Pancreas (tissue), 10 donors: Measurements from ENCODE around the gene TSPAN13. TPM values are rescaled to one million over a fixed set of nuclear protein-coding genes. Genes with fewer than 3 reads are reported as not detected.

Source experiments
- ATAC-seq, 4 donors: fragments of 200-7000 bp; cut with Tn5 transposase; one replicate each; pipeline versions ENCODE4 v1.8.0 to v1.9.1; 2020; ENCODE audit warnings: mild to moderate bottlenecking in 4 of 4, moderate library complexity in 4 of 4
- DNase-seq, 6 donors: peaks; one replicate each; pipeline ENCODE4 v3.0.0-alpha.2; 2020
- FAIRE-seq: peaks from 2 replicates; lab custom pipeline; 2012; peaks lifted over from hg19 to GRCh38; lab: Jason Lieb, UNC
- H3K27ac ChIP-seq, 4 donors: fragments of 200-600 bp; sonication (generic); 1 replicate in 3 of 4; 2 replicates in 1 of 4; pipeline versions ENCODE4 v1.5.0 to v1.8.0; 2020
- H3K27me3 ChIP-seq, 4 donors: fragments of 200-600 bp; one replicate each; pipeline ENCODE4 v1.8.0; 2021
- H3K36me3 ChIP-seq, 3 donors: fragments of 200-600 bp; sonication (generic) in 1 of 3; one replicate each; pipeline versions ENCODE4 v1.5.0 to v1.8.0; 2020 to 2021
- H3K4me1 ChIP-seq, 3 donors: fragments of 200-600 bp; one replicate each; pipeline ENCODE4 v1.8.0; 2021
- H3K4me3 ChIP-seq, 4 donors: fragments of 200-600 bp; sonication (generic) in 2 of 4; one replicate each; pipeline versions ENCODE4 v1.5.0 to v1.8.0; 2020 to 2021
- H3K9me3 ChIP-seq, 4 donors: fragments of 200-600 bp; one replicate each; pipeline ENCODE4 v1.8.0; 2021
- CTCF ChIP-seq, 4 donors: fragments of 200-600 bp; sonication (generic) in 3 of 4; IDR thresholded peaks; one replicate each; pipeline versions ENCODE4 v1.5.0 to v1.8.0; 2021; ENCODE audit warnings: antibody characterized with exemption in 4 of 4
- WGBS, 2 donors: extraction: QIAGEN DNeasy Blood & Tissue Kit; methylation state at CpG; one replicate each; pipeline ENCODE4 v1.1.7; 2013; 5-methylcytosine and 5-hydroxymethylcytosine counted together
- intact Hi-C, 3 donors: fragments of 100-400 bp; cut with DNase I; formaldehyde crosslinking; loops; one replicate each; pipeline versions ENCODE4 v1.11.1 to v1.14.2; 2022
- polyA plus RNA-seq, 2 donors: library from polyadenylated mRNA; stranded (reverse); fragments of 200-250 nt; gene quantifications; one replicate each; pipeline ENCODE4 v1.2.3, GENCODE V29; 2013
- total RNA-seq, 6 donors: library from RNA; stranded (reverse); fragmentation: NEBNext Ultra II Directional in 4 of 6; extraction: Animal tissue kit (Norgen Biotek cat#: 25700) in 4 of 6; gene quantifications; one replicate each; pipeline versions ENCODE4 v1.2.1 to v1.2.4, GENCODE V29; 2021 to 2023
- donor health status: healthy with polysubstance abuse.
- donor health status: DM: no; HTN: no; CAD: no; lungs with moderate emphysema.
- donor health status: DM: no; HTN: no; CAD: no.
- donor health status: control.
- donor health status: control.
- donor health status: Bipolar disorder and iron deficiency.
- donor health status: DM: yes; HTN: yes; CAD: no.
- donor health status: DM: no; HTN: no; CAD: no.
- donor health status: DM: no; HTN: no; CAD: no.
- donor health status: DM: yes; HTN: yes; CAD: no.

TSPAN13 gene
- total and polyA plus RNA-seq, 8 donors = 30.7 to 64.9 (median 53.0) TPM

GRCh38 chr7:16724344-16724743 is 29.2 kb upstream of the TSPAN13 start:
- Histone ChIP-seq H3K27me3 (no peaks in the 10 kb centered on the region), H3K27ac (no peak overlapping the region), H3K9me3 (no peaks in the 10 kb centered on the region), H3K4me1 (peaks cover 0 to 6% (median 5%) of the 10 kb centered on the region in 3 donors), H3K36me3 (no peaks in the 10 kb centered on the region), H3K4me3 (no peak overlapping the region)
- no peak for ATAC-seq
- intact Hi-C loops = no loop called here
- no peak for DNase-seq
- WGBS, 2 donors = 42 to 47% methylated on average over 1 of the region's 1 CpG
- no peak for FAIRE-seq
- TF ChIP-seq CTCF (IDR thresholded peaks at IDR 0.05) = no peak

- no peak for TF ChIP-seq CTCF (IDR thresholded peaks at IDR 0.05)
- Histone ChIP-seq H3K27ac (no peak overlapping the region), H3K4me1 (peaks cover 0 to 6% (median 5%) of the 10 kb centered on the region in 3 donors), H3K9me3 (no peaks in the 10 kb centered on the region), H3K4me3 (no peak overlapping the region), H3K36me3 (no peaks in the 10 kb centered on the region), H3K27me3 (no peaks in the 10 kb centered on the region)
- ATAC-seq = no peak
- WGBS, 2 donors = 27 to 29% methylated on average over 2 of the region's 2 CpGs
- DNase-seq = no peak
- FAIRE-seq = no peak
- intact Hi-C loops = no loop called here
Observed at GRCh38 chr7:16726189-16726588, 27.4 kb upstream of the TSPAN13 start.

GRCh38 chr7:16727736-16728135 is 25.8 kb upstream of the TSPAN13 start:
- TF ChIP-seq CTCF (IDR thresholded peaks at IDR 0.05) = no peak
- intact Hi-C loops = no loop called here

GRCh38 chr7:16728811-16729210 is 24.7 kb upstream of the TSPAN13 start:
- Histone ChIP-seq H3K4me1 (peaks cover 0 to 6% (median 5%) of the 10 kb centered on the region in 3 donors), H3K4me3 (no peak overlapping the region), H3K9me3 (no peaks in the 10 kb centered on the region), H3K27me3 (no peaks in the 10 kb centered on the region), H3K27ac (no peak overlapping the region), H3K36me3 (no peaks in the 10 kb centered on the region)
- WGBS, 2 donors = 90 to 92% methylated on average over 10 of the region's 10 CpGs
- DNase-seq (no peak), ATAC-seq (no peak), FAIRE-seq (no peak)
- intact Hi-C loops = no loop called here
- TF ChIP-seq CTCF (IDR thresholded peaks at IDR 0.05) = no peak

More at GRCh38 chr7:16727736-16728135, 25.8 kb upstream of the TSPAN13 start:
- H3K36me3 ChIP-seq = no peaks in the 10 kb centered on the region
- 84 to 89% methylated on average over 4 of the region's 4 CpGs for WGBS, 2 donors
- no peak for ATAC-seq
- no peak for FAIRE-seq
- H3K4me1 ChIP-seq = peaks cover 0 to 6% (median 5%) of the 10 kb centered on the region in 3 donors
- H3K4me3 ChIP-seq = no peak overlapping the region
- no peak for DNase-seq
- no peak overlapping the region for H3K27ac ChIP-seq
- no peaks in the 10 kb centered on the region for H3K9me3 ChIP-seq
- H3K27me3 ChIP-seq = no peaks in the 10 kb centered on the region

- DNase-seq = no peak
- Histone ChIP-seq H3K4me3 (no peak overlapping the region), H3K9me3 (no peaks in the 10 kb centered on the region), H3K27me3 (no peaks in the 10 kb centered on the region), H3K36me3 (no peaks in the 10 kb centered on the region), H3K27ac (no peak overlapping the region), H3K4me1 (peaks cover 0 to 6% (median 5%) of the 10 kb centered on the region in 3 donors)
- intact Hi-C loops = no loop called here
- WGBS, 2 donors = 91 to 96% methylated on average over 2 of the region's 2 CpGs
- no peak for FAIRE-seq
- no peak for ATAC-seq
- TF ChIP-seq CTCF (IDR thresholded peaks at IDR 0.05) = no peak
Observed at GRCh38 chr7:16729541-16729940, 24.0 kb upstream of the TSPAN13 start.
